ENCODE measurements around the gene TBCE.

TBCE gene

DNA sequence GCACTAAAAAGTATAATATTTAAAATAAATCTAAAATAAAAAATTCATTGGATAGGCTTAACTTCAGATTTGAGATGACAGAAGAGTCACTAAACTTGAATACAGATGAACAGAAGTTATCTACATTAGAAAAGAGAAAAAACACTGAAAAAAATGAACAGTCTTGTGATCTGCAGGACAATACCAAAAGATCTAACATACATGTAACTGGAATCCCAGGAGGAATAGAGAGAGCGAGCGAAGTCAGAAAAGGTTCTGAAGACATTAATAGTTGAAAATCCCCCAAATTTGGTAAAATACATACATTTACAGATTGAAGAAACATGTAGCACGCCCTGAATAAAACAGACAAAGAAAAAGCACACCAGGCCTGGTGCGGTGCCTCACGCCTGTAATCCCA, 115.9 kb downstream of the TBCE start:
- TF ChIP-seq, protein P1, sequence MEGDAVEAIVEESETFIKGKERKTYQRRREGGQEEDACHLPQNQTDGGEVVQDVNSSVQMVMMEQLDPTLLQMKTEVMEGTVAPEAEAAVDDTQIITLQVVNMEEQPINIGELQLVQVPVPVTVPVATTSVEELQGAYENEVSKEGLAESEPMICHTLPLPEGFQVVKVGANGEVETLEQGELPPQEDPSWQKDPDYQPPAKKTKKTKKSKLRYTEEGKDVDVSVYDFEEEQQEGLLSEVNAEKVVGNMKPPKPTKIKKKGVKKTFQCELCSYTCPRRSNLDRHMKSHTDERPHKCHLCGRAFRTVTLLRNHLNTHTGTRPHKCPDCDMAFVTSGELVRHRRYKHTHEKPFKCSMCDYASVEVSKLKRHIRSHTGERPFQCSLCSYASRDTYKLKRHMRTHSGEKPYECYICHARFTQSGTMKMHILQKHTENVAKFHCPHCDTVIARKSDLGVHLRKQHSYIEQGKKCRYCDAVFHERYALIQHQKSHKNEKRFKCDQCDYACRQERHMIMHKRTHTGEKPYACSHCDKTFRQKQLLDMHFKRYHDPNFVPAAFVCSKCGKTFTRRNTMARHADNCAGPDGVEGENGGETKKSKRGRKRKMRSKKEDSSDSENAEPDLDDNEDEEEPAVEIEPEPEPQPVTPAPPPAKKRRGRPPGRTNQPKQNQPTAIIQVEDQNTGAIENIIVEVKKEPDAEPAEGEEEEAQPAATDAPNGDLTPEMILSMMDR (IDR thresholded peaks at IDR 0.05), result no peak

DNA sequence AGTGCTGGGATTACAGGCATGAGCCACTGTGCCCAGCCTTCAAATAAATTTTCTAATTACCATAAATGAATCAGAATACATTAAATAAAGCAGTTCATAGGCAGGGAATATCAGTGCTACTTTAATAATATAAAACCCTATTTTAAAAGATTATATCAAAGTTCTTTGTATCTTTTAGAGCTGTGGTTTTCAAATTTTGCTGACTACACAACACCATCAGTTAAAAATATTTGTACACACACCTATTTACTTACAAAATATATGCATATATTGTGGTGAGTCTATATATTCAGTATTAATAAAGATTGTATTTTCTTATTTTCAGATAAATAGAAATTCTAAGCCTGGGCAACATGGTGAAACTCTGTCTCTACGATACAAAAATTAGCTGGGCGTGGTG, 118.3 kb downstream of the TBCE start:
- TF ChIP-seq, protein P1 (IDR thresholded peaks at IDR 0.05), result no peak

DNA sequence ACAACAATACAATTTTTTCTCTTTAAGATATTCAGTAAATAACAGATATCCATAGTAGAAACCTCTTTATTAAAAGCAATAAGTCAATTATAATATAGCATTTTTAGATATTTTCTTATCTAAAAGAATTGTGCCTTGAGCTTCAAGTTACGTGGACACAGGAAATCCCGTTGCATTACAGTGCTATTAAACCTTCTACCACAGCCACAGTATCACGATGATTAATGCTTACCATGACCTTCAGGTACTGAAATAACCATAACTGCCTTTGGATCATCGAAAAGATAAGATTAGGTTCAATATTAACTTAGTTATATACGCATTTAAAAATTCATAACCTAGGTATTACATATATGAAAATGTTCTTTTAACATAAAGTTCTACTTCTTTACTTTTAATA, 119.1 kb downstream of the TBCE start:
- TF ChIP-seq, protein P1 (IDR thresholded peaks at IDR 0.05), result no peak

DNA sequence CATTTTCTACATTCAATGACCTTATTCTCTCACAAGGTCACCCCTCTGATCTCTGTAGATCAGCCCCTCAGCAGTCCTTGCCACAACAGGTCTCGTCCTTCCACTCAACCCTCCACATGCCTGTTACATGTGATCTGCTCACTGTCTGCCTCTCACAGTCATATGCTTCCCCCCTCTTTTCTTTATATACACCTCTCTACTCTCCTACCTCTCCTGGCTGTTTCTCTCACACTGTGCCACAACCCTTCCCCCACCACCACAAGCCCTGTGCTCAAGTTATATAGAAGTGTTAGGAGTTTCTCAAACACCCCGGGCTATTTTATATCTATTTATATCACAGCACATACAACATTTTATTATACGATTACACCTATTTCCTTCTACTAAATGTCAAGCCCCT, 124.4 kb downstream of the TBCE start:
- TF ChIP-seq, protein P1 (IDR thresholded peaks at IDR 0.05), result no peak

DNA sequence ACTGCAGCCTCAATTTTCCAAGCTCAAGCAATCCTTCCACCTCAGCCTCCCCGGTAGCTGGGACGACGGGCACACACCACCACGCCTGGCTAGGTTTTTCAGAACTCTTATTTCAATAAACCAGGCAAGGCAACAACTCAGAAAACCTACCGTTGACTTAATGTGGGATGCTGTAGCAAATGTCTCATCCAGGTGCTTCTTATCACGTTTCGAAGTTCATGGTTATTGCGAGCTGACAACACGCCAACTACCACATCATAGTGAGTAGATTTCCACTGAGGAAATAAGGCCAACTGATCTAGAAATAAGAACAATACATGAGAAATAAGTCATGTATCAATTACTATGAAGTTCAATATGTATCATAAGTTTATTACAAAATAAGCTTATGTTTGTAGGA, 127.3 kb downstream of the TBCE start:
- TF ChIP-seq, protein P1 (IDR thresholded peaks at IDR 0.05), result no peak

DNA sequence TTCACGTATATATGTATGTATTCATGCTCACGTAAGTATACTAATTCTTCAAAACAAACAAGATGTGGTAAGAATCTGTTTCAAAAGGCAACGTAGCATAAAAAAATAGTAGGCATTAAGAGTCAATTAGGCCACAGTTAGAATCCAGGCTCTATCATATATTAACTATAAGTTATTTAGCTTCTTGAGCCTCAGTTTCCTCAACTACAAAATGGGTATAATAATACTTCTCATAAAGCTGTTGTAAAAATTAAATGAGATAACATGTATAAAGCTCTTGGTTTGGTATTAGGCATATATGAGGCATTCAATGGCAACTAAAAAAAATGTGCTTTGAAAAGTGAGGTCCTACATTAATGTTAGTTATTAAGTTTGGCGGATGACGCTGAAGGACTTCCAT, 127.8 kb downstream of the TBCE start:
- TF ChIP-seq, protein P1 (IDR thresholded peaks at IDR 0.05), result no peak

DNA sequence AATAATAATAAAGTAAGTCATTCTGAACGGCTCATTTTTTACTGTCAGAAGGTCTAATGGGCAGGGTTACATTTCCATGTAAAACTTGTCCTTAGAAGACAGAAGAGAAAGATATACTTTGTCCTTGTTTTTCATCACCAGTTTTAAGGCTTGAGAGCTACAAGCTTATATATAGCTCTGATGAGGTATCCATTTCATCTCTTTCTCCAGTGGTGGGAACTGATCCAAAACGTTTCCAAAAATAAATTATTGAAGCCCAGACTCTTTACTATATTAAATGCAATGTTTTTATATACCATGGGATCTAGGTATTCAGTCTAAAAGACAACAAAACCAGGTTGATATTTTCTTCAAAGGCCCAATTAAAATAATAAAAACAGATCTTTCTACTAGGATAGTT, 128.3 kb downstream of the TBCE start:
- TF ChIP-seq, protein P1 (IDR thresholded peaks at IDR 0.05), result no peak

DNA sequence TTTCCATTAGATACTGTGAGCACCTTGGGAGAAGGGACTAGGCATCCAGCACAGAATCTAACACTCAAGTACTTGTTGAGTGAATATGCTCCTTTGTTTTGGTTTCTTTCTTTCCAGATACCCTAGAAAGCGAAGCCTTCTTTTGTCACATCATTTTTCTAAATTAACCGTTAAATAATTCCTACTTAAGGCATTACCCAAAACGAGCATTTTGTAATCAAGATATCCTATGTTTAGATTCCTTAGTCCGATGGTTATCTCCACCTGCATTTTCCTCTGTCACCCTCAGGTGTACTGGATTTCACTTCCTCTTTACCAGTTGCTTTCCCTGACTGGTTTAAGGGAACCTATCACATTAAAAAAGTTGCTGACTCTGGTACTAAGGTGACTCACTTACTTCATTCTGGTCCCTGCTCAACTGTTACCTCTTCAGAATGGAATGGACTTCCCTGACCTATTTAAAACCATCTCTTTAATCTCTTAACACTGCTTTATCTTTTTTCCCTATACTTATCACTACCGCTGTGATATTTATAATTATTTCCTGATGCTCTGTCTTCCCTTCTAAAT, 133.8 kb downstream of the TBCE start:
- TF ChIP-seq, protein P1 (IDR thresholded peaks at IDR 0.05), result no peak
